HT-29 (cell line): ENCODE data around the gene OR2Y1. TPM values are rescaled to one million over a fixed set of nuclear protein-coding genes. Genes with fewer than 3 reads are reported as not detected.
"Not testable (repeated sequence)": the region's sequence is repeated elsewhere in the genome, so short reads cannot be mapped to it uniquely, and the experiment has no call there.

Experiments used
- DNase-seq: peaks from one replicate; pipeline ENCODE4 v3.0.0-alpha.2; 2015; ENCODE audit warnings: low spot score
- small RNA-seq: library from RNA; depleted of rRNA; stranded (forward); fragments of <200 nt; gene quantifications from one replicate; pipeline ENCODE3, GENCODE V24; 2014
- total RNA-seq: library from RNA; depleted of rRNA; stranded (reverse); fragments of >200 nt; shearing (Covaris generic); gene quantifications from 2 replicates; pipeline ENCODE4 v1.2.3, GENCODE V29; 2014; rRNA removed

The OR2Y1 gene
- total RNA-seq, 1 experiment from 2014 or later, result not detected

GRCh38 chr5:180739271-180739670, 587 bp downstream of the OR2Y1 start:
- DNase-seq, result no peak

GRCh38 chr5:180736536-180736935, 3.3 kb downstream of the OR2Y1 start:
- no peak for DNase-seq

- no peak for DNase-seq
Observed at GRCh38 chr5:180724944-180725343, 14.9 kb downstream of the OR2Y1 start.

- DNase-seq, result no peak
Observed at GRCh38 chr5:180723936-180724335, 15.9 kb downstream of the OR2Y1 start.

GRCh38 chr5:180720486-180720885, 19.4 kb downstream of the OR2Y1 start:
- DNase-seq, result no peak

- no peak for DNase-seq
Observed at GRCh38 chr5:180719781-180720180, 20.1 kb downstream of the OR2Y1 start.

GRCh38 chr5:180718810-180719453, 20.9 kb downstream of the OR2Y1 start:
- peak; percentile 62 for DNase-seq

GRCh38 chr5:180717989-180718388, 21.9 kb downstream of the OR2Y1 start:
- no peak for DNase-seq

- DNase-seq, result no peak
Observed at GRCh38 chr5:180704362-180704761, 35.5 kb downstream of the OR2Y1 start.

- DNase-seq, result no peak
Observed at GRCh38 chr5:180703912-180704311, 35.9 kb downstream of the OR2Y1 start.

GRCh38 chr5:180703371-180703770, 36.5 kb downstream of the OR2Y1 start:
- not testable (repeated sequence) for DNase-seq

- DNase-seq, result not testable (repeated sequence)
Observed at GRCh38 chr5:180700440-180700839, 39.4 kb downstream of the OR2Y1 start.

GRCh38 chr5:180699042-180699441, 40.8 kb downstream of the OR2Y1 start:
- no peak for DNase-seq

GRCh38 chr5:180696116-180696515, 43.7 kb downstream of the OR2Y1 start:
- DNase-seq, result no peak

GRCh38 chr5:180692429-180692828, 47.4 kb downstream of the OR2Y1 start:
- no peak for DNase-seq

GRCh38 chr5:180691046-180691445, 48.8 kb downstream of the OR2Y1 start:
- DNase-seq, result no peak

- no peak for DNase-seq
Observed at GRCh38 chr5:180690562-180690961, 49.3 kb downstream of the OR2Y1 start.

GRCh38 chr5:180689775-180690174, 50.1 kb downstream of the OR2Y1 start:
- no peak for DNase-seq

Small RNA genes lying within 50 kb of the gene (small RNA-seq; reads per million reads assigned to genes)
- not detected for gene RNU1-17P

Other genes starting within 250 kb of the OR2Y1 start
- 9.8 and 15.3 TPM in 2 replicates for gene CNOT6, start 245.7 kb downstream of the OR2Y1 start, total RNA-seq
- gene SCGB3A1, start 148.6 kb downstream of the OR2Y1 start, total RNA-seq, result not detected in 2 replicates
- gene FLT4, start 90.5 kb downstream of the OR2Y1 start, total RNA-seq, result 0.31 TPM in 1 of 2 replicates, not detected in the other
- 96.1 and 102 TPM in 2 replicates for gene MGAT1, start 62.7 kb upstream of the OR2Y1 start, total RNA-seq
- 9.9 and 15.9 TPM in 2 replicates for gene ZFP62, start 121.2 kb upstream of the OR2Y1 start, total RNA-seq
- 0.13 and 1.0 TPM in 2 replicates for gene BTNL8, start 159.1 kb upstream of the OR2Y1 start, total RNA-seq
- not detected in 2 replicates for gene BTNL3, start 248.8 kb upstream of the OR2Y1 start, total RNA-seq